ENCODE results near the gene PAQR7.

PAQR7 gene

GRCh38 chr1:25916460-25916859 lies 41.0 kb upstream of the PAQR7 start:
- TF ChIP-seq CTCF (conservative IDR thresholded peaks at IDR 0.05; ENCODE audit: low read depth, low read length) = no peak
- no peak for DNase-seq (ENCODE audit: low read depth)
- no peak overlapping the region for H3K4me3 ChIP-seq (ENCODE audit: low read depth, low read length)

GRCh38 chr1:25914074-25914995 lies 38.8 kb upstream of the PAQR7 start:
- no peak for TF ChIP-seq CTCF (conservative IDR thresholded peaks at IDR 0.05; ENCODE audit: low read depth, low read length)

GRCh38 chr1:25913206-25913605 lies 37.7 kb upstream of the PAQR7 start:
- TF ChIP-seq CTCF (conservative IDR thresholded peaks at IDR 0.05; ENCODE audit: low read depth, low read length) = no peak
- H3K4me3 ChIP-seq (ENCODE audit: low read depth, low read length) = no peak overlapping the region
- DNase-seq (ENCODE audit: low read depth) = no peak

More at GRCh38 chr1:25914074-25914995, 38.8 kb upstream of the PAQR7 start:
- no peak overlapping the region for H3K4me3 ChIP-seq (ENCODE audit: low read depth, low read length)
- peak; percentile 41 for DNase-seq (ENCODE audit: low read depth)

GRCh38 chr1:25912076-25912831 lies 36.7 kb upstream of the PAQR7 start:
- no peak for TF ChIP-seq CTCF (conservative IDR thresholded peaks at IDR 0.05; ENCODE audit: low read depth, low read length)
- DNase-seq (ENCODE audit: low read depth) = peak; percentile 77
- H3K4me3 ChIP-seq (ENCODE audit: low read depth, low read length) = no peak overlapping the region

- no peak for TF ChIP-seq CTCF (conservative IDR thresholded peaks at IDR 0.05; ENCODE audit: low read depth, low read length)
- no peak for DNase-seq (ENCODE audit: low read depth)
- H3K4me3 ChIP-seq (ENCODE audit: low read depth, low read length) = no peak overlapping the region
These were observed 35.7 kb upstream of the PAQR7 start for GRCh38 chr1:25911162-25911561.

- TF ChIP-seq CTCF (conservative IDR thresholded peaks at IDR 0.05; ENCODE audit: low read depth, low read length) = no peak
- no peak overlapping the region for H3K4me3 ChIP-seq (ENCODE audit: low read depth, low read length)
- no peak for DNase-seq (ENCODE audit: low read depth)
These were observed 33.5 kb upstream of the PAQR7 start for GRCh38 chr1:25909040-25909439.

All from choroid plexus epithelial cell (primary cell).